ENCODE results near the gene CRAMP1. TPM values are rescaled to one million over a fixed set of nuclear protein-coding genes. Genes with fewer than 3 reads are reported as not detected.

Gene CRAMP1
- total and polyA plus RNA-seq, 2 of the 8 experiments (the other 6 are each of a cell fraction or from before 2014, with no cell fraction given), result 19.2 to 23.2 TPM

GRCh38 chr16:1680361-1680760 is 68.2 kb downstream of the CRAMP1 start:
- 91% methylated on average over 14 of the region's 14 CpGs; no CpG with 5 or more reads in 1 of the 2 experiments for WGBS, 2 experiments (ENCODE audit: extremely low coverage in 1 of 2, insufficient coverage in 1 of 2, insufficient read length in 1 of 2, insufficient replicate concordance in 2 of 2, low coverage in 1 of 2, low lambda C conversion rate in 2 of 2, missing lambda C conversion rate in 1 of 2)
- POLR2A ChIA-PET (ENCODE audit: partially characterized antibody), result interaction anchor here (1.1 to 2.9 kb wide), 6 partner anchors 9 to 80 kb away, joined by 3 to 16 read pairs (median 3); partner anchors contain the start of gene MAPK8IP3
- TF ChIP-seq RXRA (IDR thresholded peaks at IDR 0.05; ENCODE audit: insufficient read depth, low read depth, low read length) (no peak), CBX8 (IDR thresholded peaks at IDR 0.05; ENCODE audit: borderline replicate concordance, low read depth, low read length) (no peak), EZH2 (IDR thresholded peaks at IDR 0.05; ENCODE audit: low read depth, low read length, severe bottlenecking) (no peak), RNF2 (IDR thresholded peaks at IDR 0.05; ENCODE audit: borderline replicate concordance, low read depth, low read length, missing control alignments, poor library complexity, severe bottlenecking) (no peak), POU5F1 (IDR thresholded peaks at IDR 0.05; ENCODE audit: low read depth, low read length) (no peak), RFX5 (IDR thresholded peaks at IDR 0.05; ENCODE audit: borderline replicate concordance, low read depth, low read length) (no peak), ATF3 (IDR thresholded peaks at IDR 0.05; ENCODE audit: insufficient read depth, low read depth, low read length) (no peak), MAX (IDR thresholded peaks at IDR 0.05) (no peak), E2F6 (IDR thresholded peaks at IDR 0.05) (no peak), CBX5 (IDR thresholded peaks at IDR 0.05; ENCODE audit: low read depth, low read length) (no peak), ZNF274 (IDR thresholded peaks at IDR 0.05; ENCODE audit: borderline replicate concordance, extremely low read depth, low read length) (no peak)

More at GRCh38 chr16:1680361-1680760, 68.2 kb downstream of the CRAMP1 start:
- no peak overlapping the region for H3K56ac ChIP-seq (replicated peaks; ENCODE audit: insufficient read length, low read depth, low read length)
- H2BK20ac ChIP-seq (ENCODE audit: low read length), result no peak overlapping the region
- H3K4me1 ChIP-seq (replicated peaks in 1 of 4; ENCODE audit: control insufficient read depth in 3 of 4, insufficient read depth in 4 of 4, low read length in 3 of 4), result peaks cover 0 to 10% (median 2%) of the 10 kb centered on the region in 4 experiments; a peak in 4 of 7 replicates
- peak overlapping the region; percentile 56; the same call in 1 of the 2 replicates for H2BK5ac ChIP-seq (ENCODE audit: low read depth, low read length)
- FAIRE-seq (no peak), DNase-seq (ENCODE audit: low read depth in 1 of 2, low spot score in 2 of 2) (no peak)
- H3K27me3 ChIP-seq (replicated peaks in 1 of 4; ENCODE audit: control insufficient read depth in 3 of 4, extremely low read depth in 1 of 4, insufficient read depth in 3 of 4, low read length in 3 of 4), result no peaks in the 10 kb centered on the region
- H3K18ac ChIP-seq (ENCODE audit: extremely low read depth, low read length), result no peak overlapping the region
- H3K4me2 ChIP-seq (ENCODE audit: insufficient read depth in 1 of 2, low read depth in 2 of 2, low read length in 2 of 2), result peak overlapping the region; percentile 40 to 89
- H3K36me3 ChIP-seq (ENCODE audit: control insufficient read depth in 2 of 4, insufficient read depth in 4 of 4, low read length in 3 of 4), result peaks cover 5 to 24% (median 14%) of the 10 kb centered on the region in 4 experiments
- CTCF ChIA-PET (ENCODE audit: partially characterized antibody), result interaction anchor here (2.4 to 2.5 kb wide), 2 partner anchors 26 to 43 kb away, joined by 6 to 11 read pairs; partner anchors contain the start of gene MAPK8IP3
- H4K5ac ChIP-seq (ENCODE audit: insufficient read length, low read depth, low read length), result no peak overlapping the region
- no peak overlapping the region for H3K14ac ChIP-seq (ENCODE audit: insufficient read length)
- no peak overlapping the region for H2BK12ac ChIP-seq (ENCODE audit: low read depth, low read length)
- peaks cover 8% of the 10 kb centered on the region for H3K23me2 ChIP-seq (ENCODE audit: low read depth, low read length)
- no peak overlapping the region for H2BK120ac ChIP-seq (replicated peaks; ENCODE audit: low read depth, low read length)
- no peak overlapping the region for H2BK15ac ChIP-seq (ENCODE audit: low read length)
- peaks cover 47 to 71% of the 10 kb centered on the region in 2 experiments for H3K79me2 ChIP-seq (ENCODE audit: control insufficient read depth in 1 of 2, insufficient read depth in 2 of 2, low read length in 2 of 2)
- H2AK5ac ChIP-seq (ENCODE audit: low read depth, low read length), result no peak overlapping the region
- H4K91ac ChIP-seq (replicated peaks; ENCODE audit: insufficient read length, low read length), result no peak overlapping the region
- H3K9ac ChIP-seq (replicated peaks in 1 of 4; ENCODE audit: extremely low read depth in 1 of 4, low read depth in 3 of 4, low read length in 3 of 4), result no peak overlapping the region; a peak in 1 of 7 replicates
- H4K8ac ChIP-seq (ENCODE audit: extremely low read depth, insufficient read depth, low read length), result no peak overlapping the region
- H2AFZ ChIP-seq (ENCODE audit: low read length), result no peak overlapping the region
- H3K4ac ChIP-seq (replicated peaks; ENCODE audit: insufficient read length, low read depth, low read length), result no peak overlapping the region
- H3K23ac ChIP-seq (ENCODE audit: insufficient read length), result no peak overlapping the region
- peaks cover 11% of the 10 kb centered on the region for H3K79me1 ChIP-seq (ENCODE audit: low read depth, low read length)
- peaks cover 13 to 28% of the 10 kb centered on the region in 2 experiments for H4K20me1 ChIP-seq (replicated peaks in 1 of 2; ENCODE audit: control insufficient read depth in 1 of 2, insufficient read depth in 2 of 2, low read length in 2 of 2)
- peak overlapping the region; percentile 48; the same call in 1 of the 2 replicates for H3K27ac ChIP-seq (ENCODE audit: low read depth, low read length)
- no peaks in the 10 kb centered on the region for H3K9me3 ChIP-seq (ENCODE audit: insufficient read depth in 2 of 2, low read depth in 1 of 2, low read length in 1 of 2)
- peak overlapping the region in 1 of 4 experiments; percentile 25; a peak in 1 of 8 replicates for H3K4me3 ChIP-seq (ENCODE audit: extremely low read depth in 1 of 4, insufficient read depth in 2 of 4, low read depth in 3 of 4, low read length in 4 of 4)
